ENCODE measurements around the gene PRKAG2. TPM values are rescaled to one million over a fixed set of nuclear protein-coding genes. Genes with fewer than 3 reads are reported as not detected.

The PRKAG2 gene
- total and polyA plus RNA-seq, 2 of the 8 experiments (the other 6 are each of a cell fraction or from before 2014, with no cell fraction given) = 7.5 to 18.1 TPM

DNA sequence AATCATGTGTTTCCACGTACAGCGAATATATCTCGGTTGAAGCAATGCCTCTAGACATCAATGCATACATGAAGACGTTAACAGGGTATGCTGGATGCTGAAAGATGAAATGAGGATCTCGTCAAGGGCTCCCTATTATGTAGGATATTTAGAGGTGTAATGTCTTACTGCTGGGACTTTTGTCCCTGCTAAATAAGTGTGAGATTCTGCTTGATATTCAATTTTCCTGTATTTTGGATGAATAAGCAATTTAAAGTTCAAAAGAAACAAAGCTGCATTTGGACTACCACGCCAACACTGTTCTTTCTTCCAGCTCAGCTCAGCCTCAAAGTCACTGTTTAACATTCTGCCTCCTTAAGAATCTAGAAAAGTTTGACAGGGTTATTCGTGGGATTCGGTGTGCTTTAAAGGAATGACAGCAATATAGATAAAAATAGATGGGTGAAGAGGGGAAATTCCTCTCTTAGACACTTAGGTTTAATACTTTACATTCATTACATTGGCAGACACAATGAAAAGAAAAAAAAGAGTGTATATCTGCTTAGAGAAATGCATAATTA is 247.1 kb downstream of the PRKAG2 start:
- Histone ChIP-seq H3K4ac (replicated peaks; ENCODE audit: insufficient read length, low read depth, low read length) (no peak overlapping the region), H4K20me1 (replicated peaks in 1 of 2; ENCODE audit: control insufficient read depth in 1 of 2, insufficient read depth in 2 of 2, low read length in 2 of 2) (peaks cover 0 to 5% of the 10 kb centered on the region in 2 experiments), H2BK5ac (ENCODE audit: low read depth, low read length) (no peak overlapping the region), H2BK20ac (ENCODE audit: low read length) (no peak overlapping the region), H4K5ac (ENCODE audit: insufficient read length, low read depth, low read length) (no peak overlapping the region), H2BK15ac (ENCODE audit: low read length) (no peak overlapping the region), H3K23ac (ENCODE audit: insufficient read length) (no peak overlapping the region), H3K27me3 (replicated peaks in 1 of 4; ENCODE audit: control insufficient read depth in 3 of 4, extremely low read depth in 1 of 4, insufficient read depth in 3 of 4, low read length in 3 of 4) (peaks cover 0 to 25% (median 13%) of the 10 kb centered on the region in 4 experiments; a peak in 5 of 7 replicates), H2AK5ac (ENCODE audit: low read depth, low read length) (no peak overlapping the region), H3K79me2 (ENCODE audit: control insufficient read depth in 1 of 2, insufficient read depth in 2 of 2, low read length in 2 of 2) (no peaks in the 10 kb centered on the region), H3K14ac (ENCODE audit: insufficient read length) (no peak overlapping the region), H2BK12ac (ENCODE audit: low read depth, low read length) (no peak overlapping the region), H3K79me1 (ENCODE audit: low read depth, low read length) (no peaks in the 10 kb centered on the region; the same call in 1 of the 2 replicates), H3K23me2 (ENCODE audit: low read depth, low read length) (peaks cover 4% of the 10 kb centered on the region; the same call in 1 of the 2 replicates), H3K18ac (ENCODE audit: extremely low read depth, low read length) (no peak overlapping the region), H4K91ac (replicated peaks; ENCODE audit: insufficient read length, low read length) (no peak overlapping the region), H3K9ac (replicated peaks in 1 of 4; ENCODE audit: extremely low read depth in 1 of 4, low read depth in 3 of 4, low read length in 3 of 4) (no peak overlapping the region), H2AFZ (ENCODE audit: low read length) (no peak overlapping the region), H3K4me1 (replicated peaks in 1 of 4; ENCODE audit: control insufficient read depth in 3 of 4, insufficient read depth in 4 of 4, low read length in 3 of 4) (peaks cover 2 to 17% (median 11%) of the 10 kb centered on the region in 4 experiments), H3K56ac (replicated peaks; ENCODE audit: insufficient read length, low read depth, low read length) (no peak overlapping the region), H3K4me2 (ENCODE audit: insufficient read depth in 1 of 2, low read depth in 2 of 2, low read length in 2 of 2) (peak overlapping the region; percentile 50 to 52; a peak in 1 of 4 replicates), H2BK120ac (replicated peaks; ENCODE audit: low read depth, low read length) (no peak overlapping the region), H3K4me3 (ENCODE audit: extremely low read depth in 1 of 4, insufficient read depth in 2 of 4, low read depth in 3 of 4, low read length in 4 of 4) (peak overlapping the region in 1 of 4 experiments; percentile 30; a peak in 1 of 8 replicates), H3K27ac (ENCODE audit: low read depth, low read length) (no peak overlapping the region), H3K9me3 (ENCODE audit: insufficient read depth in 2 of 2, low read depth in 1 of 2, low read length in 1 of 2) (peaks cover 0 to 3% of the 10 kb centered on the region in 2 experiments; a peak in 1 of 4 replicates), H4K8ac (ENCODE audit: extremely low read depth, insufficient read depth, low read length) (no peak overlapping the region), H3K36me3 (ENCODE audit: control insufficient read depth in 2 of 4, insufficient read depth in 4 of 4, low read length in 3 of 4) (no peaks in the 10 kb centered on the region)
- DNase-seq (ENCODE audit: low read depth in 1 of 2, low spot score in 2 of 2) = no peak
- WGBS, 2 experiments (ENCODE audit: extremely low coverage in 1 of 2, insufficient coverage in 1 of 2, insufficient read length in 1 of 2, insufficient replicate concordance in 2 of 2, low coverage in 1 of 2, low lambda C conversion rate in 2 of 2, missing lambda C conversion rate in 1 of 2) = 89 to 100% methylated on average over 2 to 8 of the region's 8 CpGs
- FAIRE-seq = no peak
- CTCF ChIA-PET (ENCODE audit: partially characterized antibody) = interaction anchor here (1.0 to 10.8 kb wide), 8 partner anchors 13 to 131 kb away, joined by 3 to 107 read pairs (median 6); no protein-coding TSS in a partner anchor
- POLR2A ChIA-PET (ENCODE audit: partially characterized antibody) = interaction anchor here (1.4 kb wide), 1 partner anchor 10 kb away, joined by 3 read pairs; no protein-coding TSS in a partner anchor
- TF ChIP-seq YY1 (IDR thresholded peaks at IDR 0.05; ENCODE audit: low read depth, low read length) (no peak), RFX5 (IDR thresholded peaks at IDR 0.05; ENCODE audit: borderline replicate concordance, low read depth, low read length) (no peak), GABPA (IDR thresholded peaks at IDR 0.05; ENCODE audit: borderline replicate concordance, insufficient read depth, low read length) (no peak), HDAC6 (IDR thresholded peaks at IDR 0.05; ENCODE audit: low read depth, low read length) (no peak), ASH2L (IDR thresholded peaks at IDR 0.05; ENCODE audit: low read length) (no peak), GTF2F1 (IDR thresholded peaks at IDR 0.05; ENCODE audit: borderline replicate concordance, low read depth, low read length) (no peak), JUND (IDR thresholded peaks at IDR 0.05; ENCODE audit: low read length) (no peak), SRF (IDR thresholded peaks at IDR 0.05; ENCODE audit: low read depth, low read length) (no peak), SP4 (IDR thresholded peaks at IDR 0.05; ENCODE audit: low read length) (no peak), POU5F1 (IDR thresholded peaks at IDR 0.05; ENCODE audit: low read depth, low read length) (no peak), ZNF274 (IDR thresholded peaks at IDR 0.05; ENCODE audit: borderline replicate concordance, extremely low read depth, low read length) (no peak), SP2 (IDR thresholded peaks at IDR 0.05; ENCODE audit: low read length) (no peak)
- TF ChIP-seq, protein P1, sequence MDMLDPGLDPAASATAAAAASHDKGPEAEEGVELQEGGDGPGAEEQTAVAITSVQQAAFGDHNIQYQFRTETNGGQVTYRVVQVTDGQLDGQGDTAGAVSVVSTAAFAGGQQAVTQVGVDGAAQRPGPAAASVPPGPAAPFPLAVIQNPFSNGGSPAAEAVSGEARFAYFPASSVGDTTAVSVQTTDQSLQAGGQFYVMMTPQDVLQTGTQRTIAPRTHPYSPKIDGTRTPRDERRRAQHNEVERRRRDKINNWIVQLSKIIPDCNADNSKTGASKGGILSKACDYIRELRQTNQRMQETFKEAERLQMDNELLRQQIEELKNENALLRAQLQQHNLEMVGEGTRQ (IDR thresholded peaks at IDR 0.05; ENCODE audit: low read length) = no peak

Measured in H1 (cell line).